Left lung (tissue), 10 donors: ENCODE data around the gene P2RY12. TPM values are rescaled to one million over a fixed set of nuclear protein-coding genes. Genes with fewer than 3 reads are reported as not detected.

Experiments used
- ATAC-seq: fragments of 200-7000 bp; cut with Tn5 transposase; one replicate; pipeline ENCODE4 v1.9.1; 2020; ENCODE audit warnings: moderate library complexity
- DNase-seq, 4 donors: peaks; one replicate each; pipeline ENCODE4 v3.0.0-alpha.2; 2013 to 2020
- H3K27ac ChIP-seq, 2 donors: fragments of 200-600 bp; sonication (generic) in 1 of 2; one replicate each; pipeline versions ENCODE4 v1.5.0 to v1.8.0; 2020 to 2021
- H3K27me3 ChIP-seq, 2 donors: fragments of 200-600 bp; sonication (generic) in 1 of 2; one replicate each; pipeline versions ENCODE4 v1.5.0 to v1.8.0; 2020 to 2021
- H3K36me3 ChIP-seq, 2 donors: fragments of 200-600 bp; sonication (generic) in 1 of 2; one replicate each; pipeline versions ENCODE4 v1.5.0 to v1.8.0; 2020 to 2021
- H3K4me1 ChIP-seq, 2 donors: fragments of 200-600 bp; one replicate each; pipeline ENCODE4 v1.8.0; 2021
- H3K4me3 ChIP-seq, 2 donors: fragments of 200-600 bp; sonication (generic) in 1 of 2; one replicate each; pipeline versions ENCODE4 v1.5.0 to v1.8.0; 2020 to 2021; ENCODE audit warnings: mild to moderate bottlenecking in 1 of 2
- H3K9me3 ChIP-seq, 2 donors: fragments of 200-600 bp; sonication (generic) in 1 of 2; one replicate each; pipeline versions ENCODE4 v1.5.0 to v1.8.0; 2020 to 2021
- CTCF ChIP-seq, 2 donors: fragments of 200-600 bp; sonication (generic) in 1 of 2; IDR thresholded peaks; one replicate each; pipeline versions ENCODE4 v1.5.0 to v1.8.0; 2021; ENCODE audit warnings: antibody characterized with exemption in 2 of 2
- intact Hi-C, 2 donors: fragments of 100-400 bp; cut with DNase I; formaldehyde crosslinking; loops; one replicate each; pipeline versions ENCODE4 v1.11.2 to v1.14.2; 2022
- polyA plus RNA-seq, 6 donors: library from polyadenylated mRNA; unstranded; fragments of 120-200 nt; gene quantifications; one replicate each; pipeline ENCODE4 v1.2.1, GENCODE V29; 2013; ENCODE audit not compliant: insufficient read length in 6 of 6
- total RNA-seq, 2 donors: library from RNA; stranded (reverse); fragmentation: NEBNext Ultra II Directional; extraction: Animal tissue kit (Norgen Biotek cat#: 25700); gene quantifications; one replicate each; pipeline ENCODE4 v1.2.1, GENCODE V29; 2021
- donor health status: DM: no; HTN: yes; CAD: no.
- donor health status: DM: no; HTN: no; CAD: no.

Gene P2RY12
- total and polyA plus RNA-seq, 8 donors, result 0.58 to 4.0 (median 1.4) TPM

- H3K9me3 ChIP-seq, result no peaks in the 10 kb centered on the region
- H3K27me3 ChIP-seq, result no peaks in the 10 kb centered on the region
- H3K27ac ChIP-seq, result no peak overlapping the region
- H3K4me3 ChIP-seq, result no peak overlapping the region
- ATAC-seq (peak; percentile 96), DNase-seq (peak in 2 of 4 donors; percentile 43 to 44)
- H3K36me3 ChIP-seq, result no peaks in the 10 kb centered on the region
- no peak for TF ChIP-seq CTCF (IDR thresholded peaks at IDR 0.05)
- peaks cover 0 to 2% of the 10 kb centered on the region in 2 donors for H3K4me1 ChIP-seq
- intact Hi-C loops, result no loop called here
These were observed 79.3 kb downstream of the P2RY12 start for GRCh38 chr3:151305060-151305774.

- Histone ChIP-seq H3K4me3 (no peak overlapping the region), H3K9me3 (no peaks in the 10 kb centered on the region), H3K27ac (no peak overlapping the region), H3K36me3 (no peaks in the 10 kb centered on the region), H3K4me1 (peaks cover 0 to 2% of the 10 kb centered on the region in 2 donors), H3K27me3 (no peaks in the 10 kb centered on the region)
- intact Hi-C loops, result no loop called here
- DNase-seq, result no peak
- no peak for TF ChIP-seq CTCF (IDR thresholded peaks at IDR 0.05)
- ATAC-seq, result no peak
These were observed 80.8 kb downstream of the P2RY12 start for GRCh38 chr3:151303751-151304150.

- intact Hi-C loops, result no loop called here
- Histone ChIP-seq H3K9me3 (no peaks in the 10 kb centered on the region), H3K4me3 (no peak overlapping the region), H3K4me1 (peaks cover 0 to 2% of the 10 kb centered on the region in 2 donors), H3K36me3 (no peaks in the 10 kb centered on the region), H3K27ac (no peak overlapping the region), H3K27me3 (no peaks in the 10 kb centered on the region)
- no peak for TF ChIP-seq CTCF (IDR thresholded peaks at IDR 0.05)
- no peak for ATAC-seq
- DNase-seq, result no peak
These were observed 82.8 kb downstream of the P2RY12 start for GRCh38 chr3:151301787-151302186.

GRCh38 chr3:151300539-151300938 lies 84.0 kb downstream of the P2RY12 start:
- Histone ChIP-seq H3K27me3 (no peaks in the 10 kb centered on the region), H3K9me3 (no peaks in the 10 kb centered on the region), H3K4me3 (no peak overlapping the region), H3K36me3 (no peaks in the 10 kb centered on the region), H3K27ac (no peak overlapping the region), H3K4me1 (peaks cover 0 to 2% of the 10 kb centered on the region in 2 donors)
- ATAC-seq (no peak), DNase-seq (no peak)
- no peak for TF ChIP-seq CTCF (IDR thresholded peaks at IDR 0.05)
- intact Hi-C loops, result no loop called here

GRCh38 chr3:151299006-151299405 lies 85.5 kb downstream of the P2RY12 start:
- intact Hi-C loops, result no loop called here
- no peak for DNase-seq
- Histone ChIP-seq H3K9me3 (no peaks in the 10 kb centered on the region), H3K27ac (no peak overlapping the region), H3K4me1 (no peaks in the 10 kb centered on the region), H3K27me3 (no peaks in the 10 kb centered on the region), H3K4me3 (no peak overlapping the region), H3K36me3 (no peaks in the 10 kb centered on the region)
- TF ChIP-seq CTCF (IDR thresholded peaks at IDR 0.05), result no peak
- ATAC-seq, result no peak
